HepG2 (cell line): ENCODE data around the gene CNTNAP1. TPM values are rescaled to one million over a fixed set of nuclear protein-coding genes. Genes with fewer than 3 reads are reported as not detected.

Experiments used
- ATAC-seq: fragments of 200-7000 bp; cut with Tn5 transposase; 3 replicates; pipeline ENCODE4 v1.9.1; 2020; ENCODE audit warnings: mild to moderate bottlenecking, moderate library complexity
- BruUV-seq: library from RNA; stranded (reverse); fragments of 400-500 nt; replicated peaks from 2 replicates; lab custom pipeline; 2021; lab: Mats Ljungman, UMichigan
- CTCF ChIA-PET: fragments of 300-600 bp; formaldehyde crosslinking; extraction: SDS; loops from one replicate; lab custom pipeline; 2021; ENCODE audit warnings: low total read pairs, inconsistent platforms, low intra/inter-chr PET ratio; lab: Yijun Ruan, JAX
- POLR2A ChIA-PET: fragments of 350-600 bp; sonication (Branson Sonifier 250); formaldehyde crosslinking; loops from one replicate; lab custom pipeline; 2020; ENCODE audit warnings: antibody characterized with exemption, inconsistent platforms; lab: Yijun Ruan, JAX
- DNase-seq: peaks from one replicate; pipeline ENCODE4 v3.0.0-alpha.2; 2015; ENCODE audit warnings: low spot score
- FAIRE-seq: peaks from 3 replicates; lab custom pipeline; 2011; peaks lifted over from hg19 to GRCh38; lab: Jason Lieb, UNC
- H2AFZ ChIP-seq: one replicate; pipeline ENCODE4 v1.6.1; 2011; ENCODE audit warnings: low read length, inconsistent platforms
- H3K27ac ChIP-seq: fragments of 300-600 bp; 3 replicates; pipeline ENCODE4 v1.8.0; 2011; ENCODE audit warnings: mixed run types, mild to moderate bottlenecking, mixed read lengths, low read length, inconsistent platforms; ENCODE audit not compliant: insufficient read depth; ENCODE audit errors: extremely low read length
- H3K27me3 ChIP-seq, 2 experiments: fragments of 200-600 bp in 1 of 2; 2 replicates in 1 of 2; 3 replicates in 1 of 2; pipeline versions ENCODE4 v1.6.0 to v1.8.0; 2011; ENCODE audit warnings: low read length in 2 of 2, mild to moderate bottlenecking in 2 of 2, moderate library complexity in 2 of 2, inconsistent platforms in 1 of 2; ENCODE audit not compliant: insufficient read depth in 2 of 2, control insufficient read depth in 1 of 2
- H3K36me3 ChIP-seq, 2 experiments: fragments of 200-600 bp in 1 of 2; replicated peaks in 1 of 2; 2 replicates in 1 of 2; 3 replicates in 1 of 2; pipeline versions ENCODE4 v1.5.1 to v1.8.0; 2011; ENCODE audit warnings: low read length in 2 of 2, inconsistent platforms in 1 of 2; ENCODE audit not compliant: insufficient read depth in 2 of 2, control insufficient read depth in 1 of 2
- H3K4me1 ChIP-seq: 2 replicates; pipeline ENCODE4 v1.5.1; 2012; ENCODE audit warnings: low read length, inconsistent platforms; ENCODE audit not compliant: insufficient read depth
- H3K4me2 ChIP-seq: 2 replicates; pipeline ENCODE4 v1.6.0; 2011; ENCODE audit warnings: low read depth, low read length, inconsistent platforms
- H3K4me3 ChIP-seq, 3 experiments: fragments of 200-600 bp in 1 of 3; sonication (generic), shearing (Covaris generic) in 1 of 3; replicated peaks in 1 of 3; 2 replicates each; pipeline ENCODE4 v1.5.1; 2011 to 2016; ENCODE audit warnings: low read length in 3 of 3, inconsistent platforms in 2 of 3, low read depth in 2 of 3, mild to moderate bottlenecking in 2 of 3, control low read depth in 1 of 3, mixed read lengths in 1 of 3; ENCODE audit not compliant: insufficient read depth in 1 of 3
- H3K79me2 ChIP-seq: one replicate; pipeline ENCODE4 v1.6.1; 2011; ENCODE audit warnings: low read length, inconsistent platforms; ENCODE audit not compliant: insufficient read depth
- H3K9ac ChIP-seq: 2 replicates; pipeline ENCODE4 v1.6.0; 2011; ENCODE audit warnings: mild to moderate bottlenecking, low read depth, low read length, inconsistent platforms; ENCODE audit not compliant: insufficient read depth
- H3K9me3 ChIP-seq: 2 replicates; pipeline ENCODE4 v1.5.1; 2012; ENCODE audit warnings: mild to moderate bottlenecking, low read length
- H4K20me1 ChIP-seq: 2 replicates; pipeline ENCODE4 v1.6.0; 2011; ENCODE audit warnings: inconsistent platforms, mild to moderate bottlenecking, low read length, moderate library complexity; ENCODE audit not compliant: insufficient read depth
- FOXC1 ChIP-seq: sonication (generic); formaldehyde crosslinking; IDR thresholded peaks from 2 replicates; pipeline ENCODE4 v1.8.0; 2022; ENCODE audit warnings: mild to moderate bottlenecking, missing genetic modification reagents, borderline replicate concordance
- KDM6A ChIP-seq: IDR thresholded peaks from 2 replicates; pipeline ENCODE4 v1.6.1; 2016; ENCODE audit warnings: low read depth
- MTA1 ChIP-seq: sonication (generic); formaldehyde crosslinking; IDR thresholded peaks from 2 replicates; pipeline ENCODE4 v1.4.0; 2020; ENCODE audit warnings: missing genetic modification reagents, mild to moderate bottlenecking, borderline replicate concordance
- NCOA5 ChIP-seq: sonication (generic); formaldehyde crosslinking; IDR thresholded peaks from 2 replicates; pipeline ENCODE4 v1.4.0; 2020; ENCODE audit warnings: missing genetic modification reagents
- PCBP1 ChIP-seq: fragments of 200-400 bp; formaldehyde crosslinking; IDR thresholded peaks from 2 replicates; pipeline ENCODE4 v1.6.1; 2017; ENCODE audit warnings: mild to moderate bottlenecking, low read depth, low read length, borderline replicate concordance
- POGZ ChIP-seq: sonication (generic); formaldehyde crosslinking; IDR thresholded peaks from 2 replicates; pipeline ENCODE4 v1.4.0; 2020; ENCODE audit warnings: mild to moderate bottlenecking, missing genetic modification reagents
- RFXANK ChIP-seq: IDR thresholded peaks from 2 replicates; pipeline ENCODE4 v1.6.1; 2016
- TOE1 ChIP-seq: sonication (generic); formaldehyde crosslinking; IDR thresholded peaks from 2 replicates; pipeline ENCODE4 v1.4.0; 2020; ENCODE audit warnings: mild to moderate bottlenecking, missing genetic modification reagents
- U2AF1 ChIP-seq: fragments of 200-400 bp; formaldehyde crosslinking; optimal IDR thresholded peaks from 2 replicates; pipeline ENCODE3; 2017; ENCODE audit warnings: mild to moderate bottlenecking, low read depth, low read length
- ZBTB49 ChIP-seq: sonication (generic); formaldehyde crosslinking; IDR thresholded peaks from 2 replicates; pipeline ENCODE4 v1.4.0; 2020; ENCODE audit warnings: missing genetic modification reagents, borderline replicate concordance
- ZFYVE20 ChIP-seq: sonication (generic); formaldehyde crosslinking; IDR thresholded peaks from 2 replicates; pipeline ENCODE4 v1.8.0; 2023; ENCODE audit warnings: low read depth, mild to moderate bottlenecking, moderate library complexity, missing genetic modification reagents, borderline replicate concordance
- ZSCAN20 ChIP-seq: sonication (generic); formaldehyde crosslinking; IDR thresholded peaks from 2 replicates; pipeline ENCODE4 v1.4.0; 2020; ENCODE audit warnings: missing genetic modification reagents, mild to moderate bottlenecking, borderline replicate concordance
- ZSCAN29 ChIP-seq: sonication (generic); formaldehyde crosslinking; conservative IDR thresholded peaks from 2 replicates; pipeline ENCODE4 v1.4.0; 2020; ENCODE audit warnings: mild to moderate bottlenecking, missing genetic modification reagents
- WGBS: methylation state at CpG from one replicate; pipeline ENCODE4 v1.1.6; 2017; ENCODE audit warnings: low lambda C conversion rate; 5-methylcytosine and 5-hydroxymethylcytosine counted together
- in situ Hi-C: cut with HindIII; loops from 2 replicates; pipeline ENCODE4 v1.10.0; 2017; ENCODE audit warnings: low pct_unique_long_range_greater_than_20kb; ENCODE audit not compliant: extremely low pct_ligation_motif_present
- intact Hi-C: fragments of 100-400 bp; cut with micrococcal nuclease; formaldehyde crosslinking; loops from one replicate; pipeline ENCODE4 v1.10.0; 2022; ENCODE audit not compliant: unreplicated experiment
- polyA plus RNA-seq, 8 experiments: library from polyadenylated mRNA; depleted of rRNA in 3 of 8; stranded (reverse) in 7 of 8; unstranded in 1 of 8; fragments of >200 nt; fragmentation: Illumina TruSeq in 4 of 8; extraction: Trizol in 4 of 8; gene quantifications; 2 replicates each; pipeline versions ENCODE4 v1.2.1 to v1.2.3, GENCODE V29; 2011 to 2016; ENCODE audit warnings: low read depth in 4 of 8, missing spikeins in 1 of 8, mixed read lengths in 1 of 8; ENCODE audit not compliant: insufficient read depth in 1 of 8
- total RNA-seq, 5 experiments: library from RNA; depleted of rRNA; stranded (reverse); fragments of >200 nt; fragmentation: Illumina TruSeq; extraction: Trizol; gene quantifications; 2 replicates each; pipeline ENCODE4 v1.2.3, GENCODE V29; 2016; ENCODE audit warnings: low read depth in 1 of 5

The CNTNAP1 gene
- total and polyA plus RNA-seq, 2 of the 13 experiments (the other 11 are each of a cell fraction or from before 2014, with no cell fraction given) = 4.5 to 7.7 TPM

DNA sequence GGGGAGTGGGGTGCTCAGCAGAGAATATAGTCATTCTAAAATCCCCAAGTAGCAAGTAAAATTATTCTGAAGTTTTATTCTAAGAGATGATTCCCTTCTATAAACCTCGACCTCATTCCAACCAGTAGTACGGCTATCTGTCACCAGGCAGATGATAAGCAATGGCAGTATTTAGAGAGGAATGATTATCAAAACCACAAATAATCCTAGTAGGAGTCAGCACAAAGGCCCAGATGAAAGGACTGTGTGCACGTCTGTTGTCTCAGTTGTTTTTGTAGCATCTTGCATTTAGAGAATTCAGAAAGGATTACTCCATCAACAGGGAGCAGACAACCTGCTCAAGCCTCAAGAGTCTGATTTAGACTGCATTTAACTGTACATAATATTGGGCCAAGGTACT is 41.3 kb downstream of the CNTNAP1 start:
- Histone ChIP-seq H3K4me3 (no peak overlapping the region), H4K20me1 (no peaks in the 10 kb centered on the region), H3K9me3 (no peaks in the 10 kb centered on the region)
- 89% methylated on average over 3 of the region's 3 CpGs for WGBS
- no peak for ATAC-seq
- TF ChIP-seq ZBTB49 (CRISPR knock-in tag) (no peak), ZSCAN20 (CRISPR knock-in tag) (no peak), POGZ (CRISPR knock-in tag) (no peak), KDM6A (no peak), NCOA5 (CRISPR knock-in tag) (no peak), ZFYVE20 (CRISPR knock-in tag) (no peak), MTA1 (CRISPR knock-in tag) (no peak), ZSCAN29 (CRISPR knock-in tag) (no peak), FOXC1 (CRISPR knock-in tag) (no peak), U2AF1 (no peak), TOE1 (CRISPR knock-in tag) (no peak), RFXANK (CRISPR knock-in tag) (no peak), PCBP1 (no peak)
- TF ChIP-seq, all 625 proteins: peak for 0
- peaks cover 11 to 42% of the 10 kb centered on the region in 2 experiments for H3K36me3 ChIP-seq
- FAIRE-seq (no peak), DNase-seq (no peak)
- no peaks in the 10 kb centered on the region for H3K79me2 ChIP-seq
- no peak overlapping the region for H3K4me2 ChIP-seq
- CTCF ChIA-PET = no interaction called here
- H3K9ac ChIP-seq = no peak overlapping the region
- no peak overlapping the region for H3K27ac ChIP-seq
- no TSS peak for BruUV-seq
- no peaks in the 10 kb centered on the region for H3K4me1 ChIP-seq
- intact Hi-C loops (no loop called here), in situ Hi-C loops (loop anchor here (5.0 kb wide), 1 partner anchor 39 kb away; the partner anchor contains the start of gene RAMP2)
- no peak overlapping the region for H2AFZ ChIP-seq
- no peaks in the 10 kb centered on the region for H3K27me3 ChIP-seq
- POLR2A ChIA-PET = no interaction called here
